GM23338 (cell line): ENCODE data around the gene TNPO3. TPM values are rescaled to one million over a fixed set of nuclear protein-coding genes. Genes with fewer than 3 reads are reported as not detected.

Experiments
- ATAC-seq: fragments of 200-7000 bp; cut with Tn5 transposase; 3 replicates; pipeline ENCODE4 v1.9.1; 2020
- DNase-seq: peaks from one replicate; pipeline ENCODE4 v3.0.0-alpha.2; 2015; ENCODE audit warnings: low spot score
- H2AFZ ChIP-seq: fragments of 200-600 bp; sonication (generic); 2 replicates; pipeline ENCODE4 v1.8.0; 2016; ENCODE audit warnings: antibody characterized with exemption, mild to moderate bottlenecking, moderate library complexity
- H3F3A ChIP-seq: fragments of 200-600 bp; sonication (generic); replicated peaks from 2 replicates; pipeline ENCODE4 v1.8.0; 2017; ENCODE audit warnings: antibody characterized with exemption, mixed run types, low read depth
- H3K27ac ChIP-seq: fragments of 200-600 bp; sonication (generic); 2 replicates; pipeline ENCODE4 v1.6.1; 2016; ENCODE audit warnings: low read depth
- H3K27me3 ChIP-seq: fragments of 200-600 bp; sonication (generic); 2 replicates; pipeline ENCODE4 v1.8.0; 2016; ENCODE audit warnings: mild to moderate bottlenecking, mixed run types, moderate library complexity; ENCODE audit not compliant: insufficient read depth
- H3K36me3 ChIP-seq: fragments of 200-600 bp; sonication (generic); 2 replicates; pipeline ENCODE4 v1.8.0; 2016; ENCODE audit warnings: mild to moderate bottlenecking; ENCODE audit not compliant: insufficient read depth
- H3K4me1 ChIP-seq: fragments of 200-600 bp; sonication (generic); 2 replicates; pipeline ENCODE4 v1.8.0; 2016; ENCODE audit warnings: mild to moderate bottlenecking, moderate library complexity; ENCODE audit not compliant: insufficient read depth
- H3K4me2 ChIP-seq: fragments of 200-600 bp; sonication (generic); 2 replicates; pipeline ENCODE4 v1.7.1; 2017; ENCODE audit warnings: mixed run types
- H3K4me3 ChIP-seq: fragments of 200-600 bp; sonication (generic); 2 replicates; pipeline ENCODE4 v1.6.1; 2016; ENCODE audit warnings: mixed run types
- H3K79me2 ChIP-seq: fragments of 200-600 bp; sonication (generic); replicated peaks from 2 replicates; pipeline ENCODE4 v1.8.0; 2017; ENCODE audit warnings: mild to moderate bottlenecking; ENCODE audit not compliant: insufficient read depth
- H3K9me2 ChIP-seq: fragments of 200-600 bp; sonication (generic); 2 replicates; pipeline ENCODE4 v1.8.0; 2017; ENCODE audit not compliant: insufficient read depth
- H4K20me1 ChIP-seq: fragments of 200-600 bp; sonication (generic); replicated peaks from 2 replicates; pipeline ENCODE4 v1.8.0; 2017; ENCODE audit warnings: mild to moderate bottlenecking; ENCODE audit not compliant: insufficient read depth
- H3K27ac Mint-ChIP-seq: 2 replicates; pipeline ENCODE4 v1.8.0; 2020; ENCODE audit warnings: inconsistent platforms, mild to moderate bottlenecking, moderate library complexity, mixed read lengths
- H3K27me3 Mint-ChIP-seq: 3 replicates; pipeline ENCODE4 v1.8.0; 2022; ENCODE audit warnings: low read depth, mild to moderate bottlenecking, moderate library complexity, mixed read lengths, inconsistent platforms; ENCODE audit not compliant: insufficient read depth, poor library complexity
- H3K36me3 Mint-ChIP-seq: 3 replicates; pipeline ENCODE4 v1.8.0; 2021; ENCODE audit warnings: low read depth, mild to moderate bottlenecking, inconsistent platforms, moderate library complexity, mixed read lengths
- H3K4me1 Mint-ChIP-seq: 3 replicates; pipeline ENCODE4 v1.8.0; 2020; ENCODE audit warnings: mild to moderate bottlenecking, inconsistent platforms, mixed read lengths
- H3K4me3 Mint-ChIP-seq: 3 replicates; pipeline ENCODE4 v1.8.0; 2021; ENCODE audit warnings: moderate library complexity, mild to moderate bottlenecking, inconsistent platforms, mixed read lengths
- H3K9me3 Mint-ChIP-seq: 3 replicates; pipeline ENCODE4 v1.8.0; 2020; ENCODE audit warnings: moderate library complexity, mild to moderate bottlenecking, inconsistent platforms, mixed read lengths
- CTCF ChIP-seq, 2 experiments: fragments of 200-600 bp in 1 of 2; sonication (generic) in 1 of 2; conservative IDR thresholded peaks; 2 replicates each; pipeline versions ENCODE4 v1.5.1 to v1.6.1; 2016 to 2017; ENCODE audit warnings: antibody characterized with exemption in 2 of 2, low read depth in 2 of 2, mild to moderate bottlenecking in 2 of 2, moderate library complexity in 1 of 2
- ETS1 ChIP-seq: IDR thresholded peaks from 2 replicates; pipeline ENCODE4 v1.6.1; 2016; ENCODE audit warnings: antibody characterized with exemption
- EZH2 ChIP-seq: fragments of 200-600 bp; sonication (generic); IDR thresholded peaks from one replicate; pipeline ENCODE4 v1.8.0; 2017; ENCODE audit warnings: antibody characterized with exemption, mild to moderate bottlenecking, low read depth; ENCODE audit not compliant: unreplicated experiment
- EZH2phosphoT487 ChIP-seq: fragments of 200-600 bp; sonication (generic); IDR thresholded peaks from one replicate; pipeline ENCODE4 v1.8.1; 2018; ENCODE audit warnings: antibody characterized with exemption; ENCODE audit not compliant: unreplicated experiment
- NANOG ChIP-seq: IDR thresholded peaks from 2 replicates; pipeline ENCODE4 v1.6.1; 2016; ENCODE audit warnings: antibody characterized with exemption, borderline replicate concordance
- REST ChIP-seq: IDR thresholded peaks from one replicate; pipeline ENCODE4 v1.6.1; 2018; ENCODE audit warnings: antibody characterized with exemption; ENCODE audit not compliant: unreplicated experiment
- ZNF114 ChIP-seq: fragments of 250-450 bp; sonication (Bioruptor Pico); IDR thresholded peaks from 2 replicates; pipeline ENCODE4 v1.5.0; 2020; ENCODE audit warnings: mild to moderate bottlenecking, moderate library complexity
- ZNF462 ChIP-seq: fragments of 250-450 bp; sonication (Bioruptor Pico); IDR thresholded peaks from 2 replicates; pipeline ENCODE4 v1.5.0; 2020; ENCODE audit warnings: mild to moderate bottlenecking, moderate library complexity
- polyA plus RNA-seq: library from polyadenylated mRNA; unstranded; fragments of >200 nt; fragmentation: Nextera tagmentation; extraction: Ambion mirVana; gene quantifications from 2 replicates; pipeline ENCODE4 v1.2.1, GENCODE V29; 2016
- total RNA-seq: library from RNA; depleted of rRNA; stranded (reverse); fragments of >200 nt; shearing (Covaris generic); gene quantifications from 2 replicates; pipeline ENCODE4 v1.2.3, GENCODE V29; 2014

TNPO3 gene
- total and polyA plus RNA-seq, 2 experiments from 2014 or later: 38.2 to 127 TPM

GRCh38 chr7:128985660-128986059, 69.3 kb downstream of the TNPO3 start:
- peaks cover 17% of the 10 kb centered on the region for H3K4me1 Mint-ChIP-seq
- H3K36me3 ChIP-seq: peaks cover 38% of the 10 kb centered on the region; the same call in 1 of the 2 replicates

GRCh38 chr7:128982105-128982504, 72.8 kb downstream of the TNPO3 start:
- Histone ChIP-seq H2AFZ (no peak overlapping the region), H4K20me1 (0 out of 2 replicates have a peak, but pooled peaks cover 2% of the 10 kb centered on the region), H3K4me1 (peaks cover 13% of the 10 kb centered on the region), H3K36me3 (peaks cover 54% of the 10 kb centered on the region; the same call in 1 of the 2 replicates), H3F3A (no peaks in the 10 kb centered on the region), H3K9me2 (no peaks in the 10 kb centered on the region), H3K4me3 (no peak overlapping the region), H3K79me2 (no peaks in the 10 kb centered on the region), H3K27ac (no peak overlapping the region), H3K27me3 (no peaks in the 10 kb centered on the region), H3K4me2 (no peak overlapping the region)
- no peak for DNase-seq
- no peak overlapping the region for H3K27ac Mint-ChIP-seq
- H3K4me3 Mint-ChIP-seq: no peak overlapping the region
- no peaks in the 10 kb centered on the region for H3K9me3 Mint-ChIP-seq
- ATAC-seq: no peak
- peaks cover 69% of the 10 kb centered on the region for H3K36me3 Mint-ChIP-seq
- peaks cover 2% of the 10 kb centered on the region for H3K27me3 Mint-ChIP-seq
- H3K4me1 Mint-ChIP-seq: peaks cover 16% of the 10 kb centered on the region
- no peak for TF ChIP-seq ZNF114 (CRISPR knock-in tag)
- TF ChIP-seq NANOG: no peak
- TF ChIP-seq CTCF (conservative IDR thresholded peaks at IDR 0.05; ENCODE audit: low read depth in 2 of 2): no peak
- no peak for TF ChIP-seq REST
- TF ChIP-seq ETS1: no peak
- no peak for TF ChIP-seq ZNF462 (CRISPR knock-in tag)
- TF ChIP-seq EZH2phosphoT487: no peak
- no peak for TF ChIP-seq EZH2

More at GRCh38 chr7:128985660-128986059, 69.3 kb downstream of the TNPO3 start:
- Mint-ChIP-seq H3K27ac (peak overlapping the region; percentile 89), H3K27me3 (peaks cover 3% of the 10 kb centered on the region), H3K36me3 (peaks cover 60% of the 10 kb centered on the region), H3K4me3 (no peak overlapping the region), H3K9me3 (no peaks in the 10 kb centered on the region)
- H2AFZ ChIP-seq: no peak overlapping the region
- DNase-seq: peak; percentile 32
- no peak overlapping the region for H3K27ac ChIP-seq
- H3K9me2 ChIP-seq: no peaks in the 10 kb centered on the region
- H3F3A ChIP-seq: no peaks in the 10 kb centered on the region
- no peaks in the 10 kb centered on the region for H3K27me3 ChIP-seq
- TF ChIP-seq NANOG (no peak), EZH2 (no peak), EZH2phosphoT487 (no peak)
- no peak overlapping the region for H3K4me2 ChIP-seq
- H3K4me3 ChIP-seq: no peak overlapping the region
- ATAC-seq: peak; percentile 59
- H3K79me2 ChIP-seq: no peaks in the 10 kb centered on the region
- no peaks in the 10 kb centered on the region for H4K20me1 ChIP-seq
- H3K4me1 ChIP-seq: peaks cover 14% of the 10 kb centered on the region
